HepG2 (cell line): ENCODE results near the gene MT4. TPM values are rescaled to one million over a fixed set of nuclear protein-coding genes. Genes with fewer than 3 reads are reported as not detected.

Source experiments
- ATAC-seq: fragments of 200-7000 bp; cut with Tn5 transposase; 3 replicates; pipeline ENCODE4 v1.9.1; 2020; ENCODE audit warnings: mild to moderate bottlenecking, moderate library complexity
- BruUV-seq: library from RNA; stranded (reverse); fragments of 400-500 nt; replicated peaks from 2 replicates; lab custom pipeline; 2021; lab: Mats Ljungman, UMichigan
- CTCF ChIA-PET: fragments of 300-600 bp; formaldehyde crosslinking; extraction: SDS; loops from one replicate; lab custom pipeline; 2021; ENCODE audit warnings: low total read pairs, inconsistent platforms, low intra/inter-chr PET ratio; lab: Yijun Ruan, JAX
- POLR2A ChIA-PET: fragments of 350-600 bp; sonication (Branson Sonifier 250); formaldehyde crosslinking; loops from one replicate; lab custom pipeline; 2020; ENCODE audit warnings: antibody characterized with exemption, inconsistent platforms; lab: Yijun Ruan, JAX
- DNase-seq: peaks from one replicate; pipeline ENCODE4 v3.0.0-alpha.2; 2015; ENCODE audit warnings: low spot score
- FAIRE-seq: peaks from 3 replicates; lab custom pipeline; 2011; peaks lifted over from hg19 to GRCh38; lab: Jason Lieb, UNC
- H2AFZ ChIP-seq: one replicate; pipeline ENCODE4 v1.6.1; 2011; ENCODE audit warnings: low read length, inconsistent platforms
- H3K27ac ChIP-seq: fragments of 300-600 bp; 3 replicates; pipeline ENCODE4 v1.8.0; 2011; ENCODE audit warnings: mixed run types, mild to moderate bottlenecking, mixed read lengths, low read length, inconsistent platforms; ENCODE audit not compliant: insufficient read depth; ENCODE audit errors: extremely low read length
- H3K27me3 ChIP-seq, 2 experiments: fragments of 200-600 bp in 1 of 2; 2 replicates in 1 of 2; 3 replicates in 1 of 2; pipeline versions ENCODE4 v1.6.0 to v1.8.0; 2011; ENCODE audit warnings: low read length in 2 of 2, mild to moderate bottlenecking in 2 of 2, moderate library complexity in 2 of 2, inconsistent platforms in 1 of 2; ENCODE audit not compliant: insufficient read depth in 2 of 2, control insufficient read depth in 1 of 2
- H3K36me3 ChIP-seq, 2 experiments: fragments of 200-600 bp in 1 of 2; replicated peaks in 1 of 2; 2 replicates in 1 of 2; 3 replicates in 1 of 2; pipeline versions ENCODE4 v1.5.1 to v1.8.0; 2011; ENCODE audit warnings: low read length in 2 of 2, inconsistent platforms in 1 of 2; ENCODE audit not compliant: insufficient read depth in 2 of 2, control insufficient read depth in 1 of 2
- H3K4me1 ChIP-seq: 2 replicates; pipeline ENCODE4 v1.5.1; 2012; ENCODE audit warnings: low read length, inconsistent platforms; ENCODE audit not compliant: insufficient read depth
- H3K4me2 ChIP-seq: 2 replicates; pipeline ENCODE4 v1.6.0; 2011; ENCODE audit warnings: low read depth, low read length, inconsistent platforms
- H3K4me3 ChIP-seq, 3 experiments: fragments of 200-600 bp in 1 of 3; sonication (generic), shearing (Covaris generic) in 1 of 3; replicated peaks in 1 of 3; 2 replicates each; pipeline ENCODE4 v1.5.1; 2011 to 2016; ENCODE audit warnings: low read length in 3 of 3, inconsistent platforms in 2 of 3, low read depth in 2 of 3, mild to moderate bottlenecking in 2 of 3, control low read depth in 1 of 3, mixed read lengths in 1 of 3; ENCODE audit not compliant: insufficient read depth in 1 of 3
- H3K79me2 ChIP-seq: one replicate; pipeline ENCODE4 v1.6.1; 2011; ENCODE audit warnings: low read length, inconsistent platforms; ENCODE audit not compliant: insufficient read depth
- H3K9ac ChIP-seq: 2 replicates; pipeline ENCODE4 v1.6.0; 2011; ENCODE audit warnings: mild to moderate bottlenecking, low read depth, low read length, inconsistent platforms; ENCODE audit not compliant: insufficient read depth
- H3K9me3 ChIP-seq: 2 replicates; pipeline ENCODE4 v1.5.1; 2012; ENCODE audit warnings: mild to moderate bottlenecking, low read length
- H4K20me1 ChIP-seq: 2 replicates; pipeline ENCODE4 v1.6.0; 2011; ENCODE audit warnings: inconsistent platforms, mild to moderate bottlenecking, low read length, moderate library complexity; ENCODE audit not compliant: insufficient read depth
- HDAC2 ChIP-seq: sonication (generic); formaldehyde crosslinking; IDR thresholded peaks from 2 replicates; pipeline ENCODE4 v1.4.0; 2020; ENCODE audit warnings: missing genetic modification reagents
- MEIS1 ChIP-seq: sonication (generic); formaldehyde crosslinking; IDR thresholded peaks from 2 replicates; pipeline ENCODE4 v1.9.0; 2021; ENCODE audit warnings: mild to moderate bottlenecking, missing genetic modification reagents, moderate library complexity, borderline replicate concordance
- PRDM15 ChIP-seq: sonication (generic); formaldehyde crosslinking; IDR thresholded peaks from 2 replicates; pipeline ENCODE4 v1.4.0; 2020; ENCODE audit warnings: missing genetic modification reagents
- RARG ChIP-seq: sonication (generic); formaldehyde crosslinking; IDR thresholded peaks from 2 replicates; pipeline ENCODE4 v1.4.0; 2020; ENCODE audit warnings: low read depth, mild to moderate bottlenecking, missing genetic modification reagents
- TIGD3 ChIP-seq: sonication (generic); formaldehyde crosslinking; IDR thresholded peaks from 2 replicates; pipeline ENCODE4 v1.5.1; 2020; ENCODE audit warnings: mild to moderate bottlenecking, missing genetic modification reagents, borderline replicate concordance
- ZMYM2 ChIP-seq: sonication (generic); formaldehyde crosslinking; IDR thresholded peaks from 2 replicates; pipeline ENCODE4 v1.8.0; 2022; ENCODE audit warnings: mild to moderate bottlenecking, missing genetic modification reagents
- ZNF318 ChIP-seq: sonication (generic); formaldehyde crosslinking; IDR thresholded peaks from 2 replicates; pipeline ENCODE4 v1.4.0; 2020; ENCODE audit warnings: mild to moderate bottlenecking, missing genetic modification reagents
- WGBS: methylation state at CpG from one replicate; pipeline ENCODE4 v1.1.6; 2017; ENCODE audit warnings: low lambda C conversion rate; 5-methylcytosine and 5-hydroxymethylcytosine counted together
- in situ Hi-C: cut with HindIII; loops from 2 replicates; pipeline ENCODE4 v1.10.0; 2017; ENCODE audit warnings: low pct_unique_long_range_greater_than_20kb; ENCODE audit not compliant: extremely low pct_ligation_motif_present
- intact Hi-C: fragments of 100-400 bp; cut with micrococcal nuclease; formaldehyde crosslinking; loops from one replicate; pipeline ENCODE4 v1.10.0; 2022; ENCODE audit not compliant: unreplicated experiment
- polyA plus RNA-seq, 8 experiments: library from polyadenylated mRNA; depleted of rRNA in 3 of 8; stranded (reverse) in 7 of 8; unstranded in 1 of 8; fragments of >200 nt; fragmentation: Illumina TruSeq in 4 of 8; extraction: Trizol in 4 of 8; gene quantifications; 2 replicates each; pipeline versions ENCODE4 v1.2.1 to v1.2.3, GENCODE V29; 2011 to 2016; ENCODE audit warnings: low read depth in 4 of 8, missing spikeins in 1 of 8, mixed read lengths in 1 of 8; ENCODE audit not compliant: insufficient read depth in 1 of 8
- total RNA-seq, 5 experiments: library from RNA; depleted of rRNA; stranded (reverse); fragments of >200 nt; fragmentation: Illumina TruSeq; extraction: Trizol; gene quantifications; 2 replicates each; pipeline ENCODE4 v1.2.3, GENCODE V29; 2016; ENCODE audit warnings: low read depth in 1 of 5

The MT4 gene
- total and polyA plus RNA-seq, 2 of the 13 experiments (the other 11 are each of a cell fraction or from before 2014, with no cell fraction given) = not detected

GRCh38 chr16:56606071-56606475, 41.2 kb downstream of the MT4 start (continued):
- TF ChIP-seq ZNF318 (CRISPR knock-in tag) = 0 out of 2 replicates have a peak, but pooled peaks have one; percentile 17
- TF ChIP-seq, all 625 proteins: peak for 22

GRCh38 chr16:56606476-56607108, 41.7 kb downstream of the MT4 start:
- peak overlapping the region; percentile 91 for H3K4me2 ChIP-seq
- intact Hi-C loops = loop anchor here (1.0 to 10.0 kb wide), 3 partner anchors 48 to 258 kb away; partner anchors contain the start of genes MT1B, MT1F and SLC12A3
- H3K4me3 ChIP-seq = peak overlapping the region; percentile 75 to 84 (median 78)
- H3K4me1 ChIP-seq = peaks cover 67% of the 10 kb centered on the region
- BruUV-seq = no TSS peak
- H3K9me3 ChIP-seq = no peaks in the 10 kb centered on the region
- POLR2A ChIA-PET = interaction anchor here (0.7 to 3.4 kb wide), 21 partner anchors 11 to 766 kb away, joined by 3 to 39 read pairs (median 4); partner anchors contain the start of genes CX3CL1, HERPUD1, MT1E and MT1G
- no peaks in the 10 kb centered on the region for H3K79me2 ChIP-seq
- peak overlapping the region; percentile 93 for H3K27ac ChIP-seq
- H2AFZ ChIP-seq = no peak overlapping the region
- H4K20me1 ChIP-seq = no peaks in the 10 kb centered on the region
- ATAC-seq (peak; percentile 48), FAIRE-seq (peak; percentile 87), DNase-seq (peak; percentile 97)
- WGBS = under 1% methylated on average over 8 of the region's 8 CpGs
- no peaks in the 10 kb centered on the region for H3K36me3 ChIP-seq
- H3K9ac ChIP-seq = peak overlapping the region; percentile 79
- in situ Hi-C loops = no loop called here
- peaks cover 0 to 4% of the 10 kb centered on the region in 2 experiments; a peak in 2 of 5 replicates for H3K27me3 ChIP-seq
- CTCF ChIA-PET = no interaction called here
- no peak for TF ChIP-seq RARG (CRISPR knock-in tag)
- TF ChIP-seq HDAC2 = no peak; the same call in 1 of the 2 replicates
- TF ChIP-seq ZMYM2 = peak; percentile 38; the same call in 1 of the 2 replicates
- no peak for TF ChIP-seq TIGD3 (CRISPR knock-in tag)
- TF ChIP-seq PRDM15 (CRISPR knock-in tag) = peak; percentile 50; the same call in 1 of the 2 replicates
- TF ChIP-seq MEIS1 (CRISPR knock-in tag) = peak; percentile 74; the same call in 1 of the 2 replicates
